ENCODE measurements around the gene HYOU1.
"Not testable (repeated sequence)": the region's sequence is repeated elsewhere in the genome, so short reads cannot be mapped to it uniquely, and the experiment has no call there.

HYOU1 gene
- 135 to 193 (median 141) reads per million in 3 donors for total RNA-seq

DNA sequence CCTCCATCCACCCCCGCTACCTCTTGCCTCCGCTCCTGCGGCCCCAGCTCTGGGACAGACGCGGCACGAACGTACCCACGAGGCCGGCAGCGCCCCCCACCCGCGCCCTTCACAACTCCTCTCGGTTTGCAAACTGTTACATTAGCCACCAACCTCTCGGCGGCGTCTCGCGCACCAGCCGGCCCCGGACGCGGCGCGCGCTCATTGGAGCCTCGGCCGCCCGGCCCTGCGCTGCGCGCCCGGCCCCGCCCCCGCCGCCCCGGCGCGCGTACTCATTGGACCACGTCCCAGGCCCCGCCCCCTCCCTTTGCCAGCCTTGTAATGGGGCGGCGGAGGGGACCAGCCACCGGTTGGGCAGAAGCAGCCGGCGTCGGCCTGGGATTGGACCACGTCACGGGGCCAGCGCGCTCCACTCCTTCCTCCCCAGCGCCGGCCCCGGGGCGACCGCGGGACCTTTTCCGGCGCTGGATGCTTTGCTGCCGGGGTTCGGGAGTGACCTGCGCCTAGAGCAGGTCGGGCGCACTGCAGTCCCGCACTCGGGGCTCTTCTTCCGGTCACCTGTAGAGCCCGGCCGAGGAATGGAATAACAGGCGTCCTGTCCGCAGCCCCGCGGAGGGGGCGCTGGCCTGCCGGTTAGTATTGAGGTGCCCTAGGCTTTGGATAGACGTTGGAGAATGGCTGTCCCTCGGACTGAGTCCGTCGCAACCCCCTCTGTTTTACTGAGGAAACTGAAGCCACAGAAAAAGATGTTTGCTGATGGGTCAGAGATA lies at the start of gene HYOU1:
TSS of gene HYOU1 (minus strand) at position 206 of the 770 bp plus-strand sequence. CDS start 1,045 bp downstream, outside the sequence.
- H3K27ac ChIP-seq (ENCODE audit: insufficient read depth, low read length, poor library complexity, severe bottlenecking) = peak within 1 kb of the TSS; percentile 91

DNA sequence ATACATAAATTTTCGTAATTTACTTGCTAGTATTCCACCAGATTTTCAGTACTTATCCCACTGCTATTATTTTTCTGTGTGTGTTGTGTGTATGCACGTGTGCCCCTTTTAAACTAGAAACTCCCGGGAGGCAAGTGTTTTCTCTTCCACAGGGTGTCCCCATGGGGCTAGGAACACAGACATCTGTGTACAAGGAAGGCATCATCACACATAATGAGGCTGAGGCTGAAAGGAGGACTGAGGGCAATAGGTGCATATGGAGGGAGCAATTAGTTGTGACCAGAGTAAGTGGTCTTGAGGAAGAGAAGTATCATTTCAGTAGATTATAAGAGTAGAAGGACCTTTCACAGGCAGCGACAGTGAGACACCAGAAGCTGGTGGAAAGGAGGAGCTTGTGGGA lies 46.8 kb upstream of the HYOU1 start:
- Histone ChIP-seq H3K27me3 (replicated peaks; ENCODE audit: control insufficient read depth, insufficient read depth, low read length, poor library complexity, severe bottlenecking) (no peaks in the 10 kb centered on the region), H3K9me3 (ENCODE audit: control insufficient read depth, low read length) (no peaks in the 10 kb centered on the region), H3K36me3 (ENCODE audit: control insufficient read depth, insufficient read depth, low read length) (no peaks in the 10 kb centered on the region), H3K4me1 (ENCODE audit: control insufficient read depth, insufficient read depth, low read length, poor library complexity, severe bottlenecking) (peaks cover 28% of the 10 kb centered on the region), H3K4me3 (ENCODE audit: insufficient read depth, low read depth, low read length, poor library complexity, severe bottlenecking) (no peak overlapping the region), H3K27ac (ENCODE audit: insufficient read depth, low read length, poor library complexity, severe bottlenecking) (no peak overlapping the region)
- DNase-seq = no peak

More for the DNA sequence above, at the start of gene HYOU1:
- H3K27me3 ChIP-seq (replicated peaks; ENCODE audit: control insufficient read depth, insufficient read depth, low read length, poor library complexity, severe bottlenecking) = no peaks in the 10 kb centered on the region
- H3K9me3 ChIP-seq (ENCODE audit: control insufficient read depth, low read length) = no peaks in the 10 kb centered on the region
- peaks cover 28% of the 10 kb centered on the region for H3K36me3 ChIP-seq (ENCODE audit: control insufficient read depth, insufficient read depth, low read length)
- H3K4me3 ChIP-seq (ENCODE audit: insufficient read depth, low read depth, low read length, poor library complexity, severe bottlenecking) = peak within 1 kb of the TSS; percentile 90
- peaks cover 22% of the 10 kb centered on the region for H3K4me1 ChIP-seq (ENCODE audit: control insufficient read depth, insufficient read depth, low read length, poor library complexity, severe bottlenecking)
- peak; percentile 97 to 98 (median 98) for DNase-seq

- H3K9me3 ChIP-seq (ENCODE audit: control insufficient read depth, low read length); H3K27me3 ChIP-seq (replicated peaks; ENCODE audit: control insufficient read depth, insufficient read depth, low read length, poor library complexity, severe bottlenecking); DNase-seq; H3K36me3 ChIP-seq (ENCODE audit: control insufficient read depth, insufficient read depth, low read length); H3K4me3 ChIP-seq (ENCODE audit: insufficient read depth, low read depth, low read length, poor library complexity, severe bottlenecking): not testable (repeated sequence)
- Histone ChIP-seq H3K27ac (ENCODE audit: insufficient read depth, low read length, poor library complexity, severe bottlenecking) (peak overlapping the region; percentile 91), H3K4me1 (ENCODE audit: control insufficient read depth, insufficient read depth, low read length, poor library complexity, severe bottlenecking) (peaks cover 22% of the 10 kb centered on the region)
Measured at GRCh38 chr11:119103161-119103664, 46.2 kb upstream of the HYOU1 start.

GRCh38 chr11:119101759-119102423 lies 44.9 kb upstream of the HYOU1 start, which contains the start of gene DPAGT1:
Gene DPAGT1 (minus strand): TSS chr11:119101853. CDS start chr11:119101655, 198 bp downstream.
- Histone ChIP-seq H3K27me3 (replicated peaks; ENCODE audit: control insufficient read depth, insufficient read depth, low read length, poor library complexity, severe bottlenecking) (no peaks in the 10 kb centered on the region), H3K4me1 (ENCODE audit: control insufficient read depth, insufficient read depth, low read length, poor library complexity, severe bottlenecking) (peaks cover 21% of the 10 kb centered on the region), H3K27ac (ENCODE audit: insufficient read depth, low read length, poor library complexity, severe bottlenecking) (peak within 1 kb of the TSS; percentile 91), H3K36me3 (ENCODE audit: control insufficient read depth, insufficient read depth, low read length) (peaks cover 14% of the 10 kb centered on the region), H3K9me3 (ENCODE audit: control insufficient read depth, low read length) (no peaks in the 10 kb centered on the region), H3K4me3 (ENCODE audit: insufficient read depth, low read depth, low read length, poor library complexity, severe bottlenecking) (peak within 1 kb of the TSS; percentile 74)
- peak; percentile 65 to 77 (median 75) for DNase-seq

- Histone ChIP-seq H3K36me3 (ENCODE audit: control insufficient read depth, insufficient read depth, low read length) (peaks cover 14% of the 10 kb centered on the region), H3K27ac (ENCODE audit: insufficient read depth, low read length, poor library complexity, severe bottlenecking) (peak overlapping the region; percentile 91), H3K27me3 (replicated peaks; ENCODE audit: control insufficient read depth, insufficient read depth, low read length, poor library complexity, severe bottlenecking) (no peaks in the 10 kb centered on the region), H3K9me3 (ENCODE audit: control insufficient read depth, low read length) (no peaks in the 10 kb centered on the region), H3K4me1 (ENCODE audit: control insufficient read depth, insufficient read depth, low read length, poor library complexity, severe bottlenecking) (peaks cover 17% of the 10 kb centered on the region), H3K4me3 (ENCODE audit: insufficient read depth, low read depth, low read length, poor library complexity, severe bottlenecking) (peak overlapping the region; percentile 74)
- no peak for DNase-seq
Measured at GRCh38 chr11:119100994-119101758, 44.2 kb upstream of the HYOU1 start.

GRCh38 chr11:119100246-119100970 lies 43.4 kb upstream of the HYOU1 start:
- Histone ChIP-seq H3K4me1 (ENCODE audit: control insufficient read depth, insufficient read depth, low read length, poor library complexity, severe bottlenecking) (peaks cover 22% of the 10 kb centered on the region), H3K27me3 (replicated peaks; ENCODE audit: control insufficient read depth, insufficient read depth, low read length, poor library complexity, severe bottlenecking) (no peaks in the 10 kb centered on the region), H3K27ac (ENCODE audit: insufficient read depth, low read length, poor library complexity, severe bottlenecking) (no peak overlapping the region), H3K4me3 (ENCODE audit: insufficient read depth, low read depth, low read length, poor library complexity, severe bottlenecking) (no peak overlapping the region), H3K9me3 (ENCODE audit: control insufficient read depth, low read length) (no peaks in the 10 kb centered on the region), H3K36me3 (ENCODE audit: control insufficient read depth, insufficient read depth, low read length) (peaks cover 14% of the 10 kb centered on the region)
- no peak for DNase-seq

- DNase-seq = no peak
- Histone ChIP-seq H3K4me1 (ENCODE audit: control insufficient read depth, insufficient read depth, low read length, poor library complexity, severe bottlenecking) (peaks cover 22% of the 10 kb centered on the region), H3K27me3 (replicated peaks; ENCODE audit: control insufficient read depth, insufficient read depth, low read length, poor library complexity, severe bottlenecking) (no peaks in the 10 kb centered on the region), H3K4me3 (ENCODE audit: insufficient read depth, low read depth, low read length, poor library complexity, severe bottlenecking) (no peak overlapping the region), H3K36me3 (ENCODE audit: control insufficient read depth, insufficient read depth, low read length) (peaks cover 14% of the 10 kb centered on the region), H3K27ac (ENCODE audit: insufficient read depth, low read length, poor library complexity, severe bottlenecking) (no peak overlapping the region), H3K9me3 (ENCODE audit: control insufficient read depth, low read length) (no peaks in the 10 kb centered on the region)
Measured at GRCh38 chr11:119099711-119100110, 42.7 kb upstream of the HYOU1 start.

- Histone ChIP-seq H3K4me3 (ENCODE audit: insufficient read depth, low read depth, low read length, poor library complexity, severe bottlenecking) (peak overlapping the region; percentile 68), H3K27ac (ENCODE audit: insufficient read depth, low read length, poor library complexity, severe bottlenecking) (peak overlapping the region; percentile 63), H3K9me3 (ENCODE audit: control insufficient read depth, low read length) (no peaks in the 10 kb centered on the region), H3K27me3 (replicated peaks; ENCODE audit: control insufficient read depth, insufficient read depth, low read length, poor library complexity, severe bottlenecking) (no peaks in the 10 kb centered on the region), H3K36me3 (ENCODE audit: control insufficient read depth, insufficient read depth, low read length) (peaks cover 14% of the 10 kb centered on the region), H3K4me1 (ENCODE audit: control insufficient read depth, insufficient read depth, low read length, poor library complexity, severe bottlenecking) (peaks cover 24% of the 10 kb centered on the region)
- peak; percentile 99 to 100 (median 99) for DNase-seq
Measured at GRCh38 chr11:119095066-119095880, 38.3 kb upstream of the HYOU1 start.

DNA sequence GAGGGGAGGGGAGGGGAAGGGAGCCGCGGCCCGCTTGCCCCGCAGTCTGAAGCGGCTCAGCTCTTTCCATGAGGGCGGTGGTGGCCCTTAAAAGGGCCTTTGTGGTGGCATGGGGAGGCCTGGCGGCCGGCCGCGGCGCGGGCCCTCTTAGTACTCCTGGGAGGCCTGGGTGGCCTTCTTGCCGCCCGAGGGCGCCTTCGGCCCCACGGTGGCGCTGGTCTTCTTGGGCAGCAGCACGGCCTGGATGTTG lies 37.7 kb upstream of the HYOU1 start:
- H3K4me3 ChIP-seq (ENCODE audit: insufficient read depth, low read depth, low read length, poor library complexity, severe bottlenecking) = peak overlapping the region; percentile 68
- peak overlapping the region; percentile 63 for H3K27ac ChIP-seq (ENCODE audit: insufficient read depth, low read length, poor library complexity, severe bottlenecking)
- DNase-seq = peak in 1 of 3 donors; percentile 30
- H3K27me3 ChIP-seq (replicated peaks; ENCODE audit: control insufficient read depth, insufficient read depth, low read length, poor library complexity, severe bottlenecking) = no peaks in the 10 kb centered on the region
- H3K9me3 ChIP-seq (ENCODE audit: control insufficient read depth, low read length) = no peaks in the 10 kb centered on the region
- peaks cover 19% of the 10 kb centered on the region for H3K4me1 ChIP-seq (ENCODE audit: control insufficient read depth, insufficient read depth, low read length, poor library complexity, severe bottlenecking)
- H3K36me3 ChIP-seq (ENCODE audit: control insufficient read depth, insufficient read depth, low read length) = peaks cover 14% of the 10 kb centered on the region
